Right ventricle myocardium inferior (tissue), 1 donor: Measurements from ENCODE around the gene ANKRD11. TPM values are rescaled to one million over a fixed set of nuclear protein-coding genes. Genes with fewer than 3 reads are reported as not detected.
"Not testable (repeated sequence)": the region's sequence is repeated elsewhere in the genome, so short reads cannot be mapped to it uniquely, and the experiment has no call there.

Source experiments
- ATAC-seq: fragments of 200-7000 bp; cut with Tn5 transposase; one replicate; pipeline ENCODE4 v1.9.1; 2020; ENCODE audit warnings: mild to moderate bottlenecking, moderate library complexity
- DNase-seq: peaks from one replicate; pipeline ENCODE4 v3.0.0; 2021; ENCODE audit errors: missing footprints
- intact Hi-C: fragments of 100-400 bp; cut with DNase I; formaldehyde crosslinking; loops from one replicate; pipeline ENCODE4 v1.11.0; 2022
- total RNA-seq: library from RNA; stranded (reverse); fragmentation: NEBNext Ultra II Directional; extraction: Animal tissue kit (Norgen Biotek cat#: 25700); gene quantifications from one replicate; pipeline ENCODE4 v1.2.1, GENCODE V29; 2021
- donor health status: DM: no; HTN: yes; CAD: no; lungs with severe emphysema.

ANKRD11 gene
- total RNA-seq, 1 donor from 2014 or later: 64.9 TPM

GRCh38 chr16:89308391-89309333, 181.7 kb downstream of the ANKRD11 start:
- ATAC-seq (no peak), DNase-seq (peak; percentile 62)
- intact Hi-C loops: no loop called here

GRCh38 chr16:89307421-89307805, 182.9 kb downstream of the ANKRD11 start:
- intact Hi-C loops: no loop called here
- ATAC-seq (no peak), DNase-seq (peak; percentile 41)

GRCh38 chr16:89306457-89307420, 183.6 kb downstream of the ANKRD11 start:
- intact Hi-C loops, DNase-seq: not testable (repeated sequence)

GRCh38 chr16:89304941-89305705, 185.2 kb downstream of the ANKRD11 start:
- DNase-seq (peak; percentile 60), ATAC-seq (no peak)
- intact Hi-C loops: no loop called here

More at GRCh38 chr16:89306457-89307420, 183.6 kb downstream of the ANKRD11 start:
- not testable (repeated sequence) for ATAC-seq

GRCh38 chr16:89304181-89304851, 186.0 kb downstream of the ANKRD11 start:
- intact Hi-C loops: no loop called here
- ATAC-seq (no peak), DNase-seq (peak; percentile 54)

GRCh38 chr16:89303617-89304016, 186.7 kb downstream of the ANKRD11 start:
- intact Hi-C loops: no loop called here
- DNase-seq (peak; percentile 22), ATAC-seq (no peak)

- intact Hi-C loops: loop anchor here (1.0 kb wide), 1 partner anchor 19 kb away; no protein-coding TSS in a partner anchor
- ATAC-seq: no peak
- DNase-seq: peak; percentile 60
These were observed 189.4 kb downstream of the ANKRD11 start for GRCh38 chr16:89300976-89301360.

GRCh38 chr16:89300311-89300975, 189.9 kb downstream of the ANKRD11 start:
- intact Hi-C loops: loop anchor here (1.0 kb wide), 1 partner anchor 20 kb away; no protein-coding TSS in a partner anchor
- DNase-seq (peak; percentile 72), ATAC-seq (peak; percentile 83)

GRCh38 chr16:89299357-89300111, 190.8 kb downstream of the ANKRD11 start:
- not testable (repeated sequence) for DNase-seq, ATAC-seq
- intact Hi-C loops: loop anchor here (1.0 kb wide), 1 partner anchor 21 kb away; no protein-coding TSS in a partner anchor

- intact Hi-C loops: no loop called here
These were observed 191.6 kb downstream of the ANKRD11 start for GRCh38 chr16:89298623-89299225.

GRCh38 chr16:89297910-89298545, 192.3 kb downstream of the ANKRD11 start:
- DNase-seq (peak; percentile 48), ATAC-seq (no peak)
- intact Hi-C loops: no loop called here

More at GRCh38 chr16:89298623-89299225, 191.6 kb downstream of the ANKRD11 start:
- DNase-seq (no peak), ATAC-seq (no peak)

GRCh38 chr16:89297156-89297874, 193.0 kb downstream of the ANKRD11 start:
- DNase-seq: peak; percentile 58
- intact Hi-C loops: no loop called here

GRCh38 chr16:89295915-89296314, 194.4 kb downstream of the ANKRD11 start:
- ATAC-seq (no peak), DNase-seq (no peak)
- intact Hi-C loops: no loop called here

More at GRCh38 chr16:89297156-89297874, 193.0 kb downstream of the ANKRD11 start:
- no peak for ATAC-seq

- DNase-seq (peak; percentile 61), ATAC-seq (no peak)
- intact Hi-C loops: no loop called here
These were observed 195.1 kb downstream of the ANKRD11 start for GRCh38 chr16:89295071-89295900.
